ENCODE results near the gene TMCO5A. TPM values are rescaled to one million over a fixed set of nuclear protein-coding genes. Genes with fewer than 3 reads are reported as not detected.

The TMCO5A gene
- total and polyA plus RNA-seq, 9 of the 15 experiments (the other 6 are each of a cell fraction or from before 2014, with no cell fraction given) = not detected

DNA sequence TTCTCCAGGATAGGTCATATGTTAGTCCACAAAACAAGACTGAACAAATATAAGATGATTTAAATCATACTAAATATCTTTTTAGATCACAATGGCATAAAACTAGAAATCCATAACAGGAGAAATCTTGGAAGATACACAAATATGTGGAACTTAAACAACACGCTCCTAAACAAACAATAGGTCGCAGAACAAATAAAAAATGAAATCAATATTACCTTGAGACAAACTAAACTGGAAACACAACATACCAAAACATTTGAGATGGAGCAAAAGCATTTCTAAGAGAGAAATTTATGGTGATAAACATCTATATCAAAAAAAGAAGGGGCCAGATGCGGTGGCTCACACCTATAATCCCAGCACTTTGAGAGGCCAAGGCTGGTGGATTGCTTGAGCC, 8.3 kb upstream of the TMCO5A start:
- BruUV-seq (replicated peaks) = no TSS peak
- H2AFZ ChIP-seq (ENCODE audit: low read depth, low read length) = no peak overlapping the region
- H3K79me2 ChIP-seq (ENCODE audit: control insufficient read depth, insufficient read depth, low read length) = no peaks in the 10 kb centered on the region
- CTCF ChIA-PET (ENCODE audit: low intra/inter-chr PET ratio) = no interaction called here
- DNase-seq (ENCODE audit: extremely low read depth in 1 of 4, low spot score in 3 of 4) = no peak
- no peak for TF ChIP-seq HOXB6 (CRISPR knock-in tag; IDR thresholded peaks at IDR 0.05; ENCODE audit: borderline replicate concordance)
- H4K20me1 ChIP-seq (replicated peaks; ENCODE audit: control insufficient read depth, insufficient read depth, low read length) = no peaks in the 10 kb centered on the region
- H3K36me3 ChIP-seq (ENCODE audit: control insufficient read depth, insufficient read depth, low read length) = no peaks in the 10 kb centered on the region
- FAIRE-seq = no peak
- H3K9ac ChIP-seq (ENCODE audit: insufficient read depth in 1 of 2, low read depth in 2 of 2, low read length in 2 of 2) = no peak overlapping the region
- in situ Hi-C loops (cut with MboI) (no loop called here), intact Hi-C loops (cut with micrococcal nuclease) (no loop called here)
- no peak for ATAC-seq
- POLR2A ChIA-PET = no interaction called here
- H3K4me3 ChIP-seq = no peak overlapping the region
- no peak overlapping the region for H3K4me2 ChIP-seq (ENCODE audit: insufficient read depth, low read length)
- WGBS (ENCODE audit: insufficient coverage, low coverage, missing lambda C conversion rate) = 0% methylated on average over 3 of the region's 3 CpGs
- H3K4me1 ChIP-seq (replicated peaks in 1 of 2; ENCODE audit: control insufficient read depth in 2 of 2, insufficient read depth in 2 of 2, low read length in 2 of 2) = no peaks in the 10 kb centered on the region
- no peaks in the 10 kb centered on the region for H3K27me3 ChIP-seq (ENCODE audit: control insufficient read depth in 2 of 2, insufficient read depth in 2 of 2, low read length in 2 of 2)
- H3K9me3 ChIP-seq (replicated peaks; ENCODE audit: control insufficient read depth, insufficient read depth, low read depth, low read length) = no peaks in the 10 kb centered on the region
- H3K9me1 ChIP-seq (ENCODE audit: control insufficient read depth, insufficient read depth, low read length) = no peaks in the 10 kb centered on the region
- H3K27ac ChIP-seq (ENCODE audit: extremely low read depth, low read depth, low read length) = no peak overlapping the region

DNA sequence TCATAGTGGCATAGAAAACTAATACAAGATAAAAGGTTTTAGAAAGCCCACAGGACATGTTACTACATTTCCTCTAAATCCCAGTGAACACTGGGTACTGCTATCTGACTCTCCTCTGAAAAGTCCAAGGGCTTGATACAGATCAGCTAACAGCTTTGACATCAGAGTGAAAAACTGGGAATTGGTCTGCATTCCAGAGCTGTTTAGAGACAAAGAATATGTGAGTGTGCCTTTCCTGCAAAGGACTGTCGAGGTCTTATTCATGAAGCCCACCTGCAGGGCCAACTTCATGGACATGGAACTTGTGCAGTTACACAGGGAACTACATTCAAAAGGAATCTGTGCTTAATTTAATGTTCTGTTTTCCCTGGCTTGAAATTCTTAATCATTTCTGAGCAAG, 5.2 kb upstream of the TMCO5A start:
- Histone ChIP-seq H3K4me1 (replicated peaks in 1 of 2; ENCODE audit: control insufficient read depth in 2 of 2, insufficient read depth in 2 of 2, low read length in 2 of 2) (no peaks in the 10 kb centered on the region), H4K20me1 (replicated peaks; ENCODE audit: control insufficient read depth, insufficient read depth, low read length) (no peaks in the 10 kb centered on the region), H3K9me1 (ENCODE audit: control insufficient read depth, insufficient read depth, low read length) (no peaks in the 10 kb centered on the region), H3K27me3 (ENCODE audit: control insufficient read depth in 2 of 2, insufficient read depth in 2 of 2, low read length in 2 of 2) (no peaks in the 10 kb centered on the region), H3K9ac (ENCODE audit: insufficient read depth in 1 of 2, low read depth in 2 of 2, low read length in 2 of 2) (no peak overlapping the region), H3K4me2 (ENCODE audit: insufficient read depth, low read length) (no peak overlapping the region), H2AFZ (ENCODE audit: low read depth, low read length) (no peak overlapping the region), H3K36me3 (ENCODE audit: control insufficient read depth, insufficient read depth, low read length) (no peaks in the 10 kb centered on the region), H3K9me3 (replicated peaks; ENCODE audit: control insufficient read depth, insufficient read depth, low read depth, low read length) (no peaks in the 10 kb centered on the region), H3K27ac (ENCODE audit: extremely low read depth, low read depth, low read length) (no peak overlapping the region), H3K79me2 (ENCODE audit: control insufficient read depth, insufficient read depth, low read length) (no peaks in the 10 kb centered on the region), H3K4me3 (no peak overlapping the region)
- no peak for ATAC-seq
- no peak for DNase-seq (ENCODE audit: extremely low read depth in 1 of 4, low spot score in 3 of 4)
- no TSS peak for BruUV-seq (replicated peaks)
- ChIA-PET CTCF (ENCODE audit: low intra/inter-chr PET ratio) (no interaction called here), POLR2A (no interaction called here)
- in situ Hi-C loops (cut with MboI) (no loop called here), intact Hi-C loops (cut with micrococcal nuclease) (no loop called here)
- TF ChIP-seq ZFP30 (CRISPR knock-in tag; IDR thresholded peaks at IDR 0.05; ENCODE audit: borderline replicate concordance) (no peak), PRPF4 (IDR thresholded peaks at IDR 0.05; ENCODE audit: insufficient read depth, low read depth, low read length, poor library complexity, severe bottlenecking) (no peak), U2AF1 (optimal IDR thresholded peaks at IDR 0.05; ENCODE audit: low read depth, low read length) (no peak), GABPB1 (CRISPR knock-in tag; IDR thresholded peaks at IDR 0.05) (no peak), MEF2D (tag; conservative IDR thresholded peaks at IDR 0.05; ENCODE audit: low read depth) (no peak), RBBP5 (IDR thresholded peaks at IDR 0.05; ENCODE audit: borderline replicate concordance, insufficient read depth, low read length, poor library complexity, severe bottlenecking) (no peak), DACH1 (IDR thresholded peaks at IDR 0.05; ENCODE audit: partially characterized antibody) (no peak)
- TF ChIP-seq, protein P1, sequence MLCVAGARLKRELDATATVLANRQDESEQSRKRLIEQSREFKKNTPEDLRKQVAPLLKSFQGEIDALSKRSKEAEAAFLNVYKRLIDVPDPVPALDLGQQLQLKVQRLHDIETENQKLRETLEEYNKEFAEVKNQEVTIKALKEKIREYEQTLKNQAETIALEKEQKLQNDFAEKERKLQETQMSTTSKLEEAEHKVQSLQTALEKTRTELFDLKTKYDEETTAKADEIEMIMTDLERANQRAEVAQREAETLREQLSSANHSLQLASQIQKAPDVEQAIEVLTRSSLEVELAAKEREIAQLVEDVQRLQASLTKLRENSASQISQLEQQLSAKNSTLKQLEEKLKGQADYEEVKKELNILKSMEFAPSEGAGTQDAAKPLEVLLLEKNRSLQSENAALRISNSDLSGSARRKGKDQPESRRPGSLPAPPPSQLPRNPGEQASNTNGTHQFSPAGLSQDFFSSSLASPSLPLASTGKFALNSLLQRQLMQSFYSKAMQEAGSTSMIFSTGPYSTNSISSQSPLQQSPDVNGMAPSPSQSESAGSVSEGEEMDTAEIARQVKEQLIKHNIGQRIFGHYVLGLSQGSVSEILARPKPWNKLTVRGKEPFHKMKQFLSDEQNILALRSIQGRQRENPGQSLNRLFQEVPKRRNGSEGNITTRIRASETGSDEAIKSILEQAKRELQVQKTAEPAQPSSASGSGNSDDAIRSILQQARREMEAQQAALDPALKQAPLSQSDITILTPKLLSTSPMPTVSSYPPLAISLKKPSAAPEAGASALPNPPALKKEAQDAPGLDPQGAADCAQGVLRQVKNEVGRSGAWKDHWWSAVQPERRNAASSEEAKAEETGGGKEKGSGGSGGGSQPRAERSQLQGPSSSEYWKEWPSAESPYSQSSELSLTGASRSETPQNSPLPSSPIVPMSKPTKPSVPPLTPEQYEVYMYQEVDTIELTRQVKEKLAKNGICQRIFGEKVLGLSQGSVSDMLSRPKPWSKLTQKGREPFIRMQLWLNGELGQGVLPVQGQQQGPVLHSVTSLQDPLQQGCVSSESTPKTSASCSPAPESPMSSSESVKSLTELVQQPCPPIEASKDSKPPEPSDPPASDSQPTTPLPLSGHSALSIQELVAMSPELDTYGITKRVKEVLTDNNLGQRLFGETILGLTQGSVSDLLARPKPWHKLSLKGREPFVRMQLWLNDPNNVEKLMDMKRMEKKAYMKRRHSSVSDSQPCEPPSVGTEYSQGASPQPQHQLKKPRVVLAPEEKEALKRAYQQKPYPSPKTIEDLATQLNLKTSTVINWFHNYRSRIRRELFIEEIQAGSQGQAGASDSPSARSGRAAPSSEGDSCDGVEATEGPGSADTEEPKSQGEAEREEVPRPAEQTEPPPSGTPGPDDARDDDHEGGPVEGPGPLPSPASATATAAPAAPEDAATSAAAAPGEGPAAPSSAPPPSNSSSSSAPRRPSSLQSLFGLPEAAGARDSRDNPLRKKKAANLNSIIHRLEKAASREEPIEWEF (CRISPR knock-in tag; IDR thresholded peaks at IDR 0.05) = no peak
- 0% methylated on average over 1 of the region's 1 CpG for WGBS (ENCODE audit: insufficient coverage, low coverage, missing lambda C conversion rate)
- no peak for FAIRE-seq
